IPS DF 6.9 (cell line): ENCODE results near the gene ISG15.
"Not testable (repeated sequence)": the region's sequence is repeated elsewhere in the genome, so short reads cannot be mapped to it uniquely, and the experiment has no call there.

ENCODE experiments used
- DNase-seq: peaks from one replicate; pipeline ENCODE4 v3.0.0-alpha.2; 2013; ENCODE audit warnings: low read depth, low spot score
- H3K27ac ChIP-seq: one replicate; pipeline ENCODE4 v1.5.1; 2013; ENCODE audit warnings: low read length, control low read depth
- H3K27me3 ChIP-seq: 2 replicates; pipeline ENCODE4 v1.6.1; 2013; ENCODE audit warnings: mild to moderate bottlenecking, low read length; ENCODE audit not compliant: control insufficient read depth, insufficient read depth
- H3K36me3 ChIP-seq: 2 replicates; pipeline ENCODE4 v1.6.1; 2013; ENCODE audit warnings: low read length; ENCODE audit not compliant: control insufficient read depth, insufficient read depth
- H3K4me1 ChIP-seq: 2 replicates; pipeline ENCODE4 v1.6.1; 2013; ENCODE audit warnings: low read length; ENCODE audit not compliant: control insufficient read depth, insufficient read depth
- H3K4me3 ChIP-seq: 2 replicates; pipeline ENCODE4 v1.5.1; 2013; ENCODE audit warnings: mild to moderate bottlenecking, low read length
- H3K9me3 ChIP-seq: 2 replicates; pipeline ENCODE4 v1.6.1; 2013; ENCODE audit warnings: low read length, inconsistent platforms; ENCODE audit not compliant: control insufficient read depth, insufficient read depth
- WGBS: extraction: QIAGEN DNeasy Blood & Tissue Kit; methylation state at CpG from one replicate; pipeline ENCODE4 v1.1.7; 2013; ENCODE audit warnings: mixed read lengths, missing lambda C conversion rate; ENCODE audit not compliant: insufficient read length, insufficient coverage; 5-methylcytosine and 5-hydroxymethylcytosine counted together

The ISG15 gene

GRCh38 chr1:982765-983436 is 30.4 kb upstream of the ISG15 start:
- no peak overlapping the region for H3K4me3 ChIP-seq
- no CpG with 5 or more reads among the region's 43 CpGs for WGBS
- H3K36me3 ChIP-seq, result no peaks in the 10 kb centered on the region
- no peaks in the 10 kb centered on the region for H3K4me1 ChIP-seq
- no peaks in the 10 kb centered on the region for H3K27me3 ChIP-seq
- H3K9me3 ChIP-seq, result no peaks in the 10 kb centered on the region
- H3K27ac ChIP-seq, result no peak overlapping the region
- DNase-seq, result no peak

GRCh38 chr1:983798-984475 is 29.4 kb upstream of the ISG15 start:
- Histone ChIP-seq H3K36me3 (no peaks in the 10 kb centered on the region), H3K9me3 (no peaks in the 10 kb centered on the region), H3K27me3 (no peaks in the 10 kb centered on the region; the same call in 1 of the 2 replicates), H3K4me1 (no peaks in the 10 kb centered on the region), H3K4me3 (no peak overlapping the region), H3K27ac (no peak overlapping the region)
- WGBS, result no CpG with 5 or more reads among the region's 29 CpGs
- DNase-seq, result no peak

- H3K36me3 ChIP-seq, result no peaks in the 10 kb centered on the region
- no peaks in the 10 kb centered on the region; the same call in 1 of the 2 replicates for H3K27me3 ChIP-seq
- no peaks in the 10 kb centered on the region for H3K9me3 ChIP-seq
- no CpG with 5 or more reads among the region's 12 CpGs for WGBS
- H3K4me1 ChIP-seq, result no peaks in the 10 kb centered on the region
- no peak for DNase-seq
- H3K4me3 ChIP-seq, result no peak overlapping the region
- no peak overlapping the region for H3K27ac ChIP-seq
Measured at GRCh38 chr1:984476-984814, 28.9 kb upstream of the ISG15 start.

- H3K4me1 ChIP-seq, result no peaks in the 10 kb centered on the region
- no peaks in the 10 kb centered on the region for H3K36me3 ChIP-seq
- peaks cover 2% of the 10 kb centered on the region for H3K27me3 ChIP-seq
- no CpG with 5 or more reads among the region's 13 CpGs for WGBS
- no peaks in the 10 kb centered on the region for H3K9me3 ChIP-seq
- no peak overlapping the region for H3K4me3 ChIP-seq
- H3K27ac ChIP-seq, result no peak overlapping the region
- no peak for DNase-seq
Measured at GRCh38 chr1:985126-985525, 28.2 kb upstream of the ISG15 start.

GRCh38 chr1:988061-988460 is 25.2 kb upstream of the ISG15 start:
- H3K27ac ChIP-seq, H3K4me1 ChIP-seq, H3K36me3 ChIP-seq, H3K27me3 ChIP-seq, DNase-seq, H3K9me3 ChIP-seq, H3K4me3 ChIP-seq: not testable (repeated sequence)
- WGBS, result no CpG with 5 or more reads among the region's 5 CpGs

- not testable (repeated sequence) for DNase-seq, H3K36me3 ChIP-seq, H3K27ac ChIP-seq, H3K4me1 ChIP-seq, H3K9me3 ChIP-seq, H3K4me3 ChIP-seq, H3K27me3 ChIP-seq
- no CpG with 5 or more reads among the region's 6 CpGs for WGBS
Measured at GRCh38 chr1:991275-991674, 22.0 kb upstream of the ISG15 start.

- Histone ChIP-seq H3K36me3 (no peaks in the 10 kb centered on the region), H3K9me3 (no peaks in the 10 kb centered on the region), H3K27me3 (peaks cover 2% of the 10 kb centered on the region), H3K27ac (no peak overlapping the region), H3K4me1 (no peaks in the 10 kb centered on the region), H3K4me3 (no peak overlapping the region)
- DNase-seq, result no peak
- WGBS, result no CpG with 5 or more reads among the region's 10 CpGs
Measured at GRCh38 chr1:991895-992294, 21.4 kb upstream of the ISG15 start.

GRCh38 chr1:992362-992761 is 20.9 kb upstream of the ISG15 start:
- Histone ChIP-seq H3K27me3 (peaks cover 7% of the 10 kb centered on the region), H3K27ac (no peak overlapping the region), H3K4me1 (no peaks in the 10 kb centered on the region), H3K4me3 (no peak overlapping the region), H3K36me3 (no peaks in the 10 kb centered on the region), H3K9me3 (no peaks in the 10 kb centered on the region)
- no peak for DNase-seq
- WGBS, result no CpG with 5 or more reads among the region's 7 CpGs

- peaks cover 18% of the 10 kb centered on the region for H3K27me3 ChIP-seq
Measured at GRCh38 chr1:993379-993995, 19.8 kb upstream of the ISG15 start.

GRCh38 chr1:994546-994945 is 18.8 kb upstream of the ISG15 start:
- not testable (repeated sequence) for H3K9me3 ChIP-seq, DNase-seq, H3K36me3 ChIP-seq, H3K4me1 ChIP-seq, H3K4me3 ChIP-seq, H3K27ac ChIP-seq
- H3K27me3 ChIP-seq, result peaks cover 24% of the 10 kb centered on the region
- no CpG with 5 or more reads among the region's 6 CpGs for WGBS

More at GRCh38 chr1:993379-993995, 19.8 kb upstream of the ISG15 start:
- no peak overlapping the region for H3K27ac ChIP-seq
- no peak for DNase-seq
- WGBS, result no CpG with 5 or more reads among the region's 15 CpGs
- H3K4me3 ChIP-seq, result no peak overlapping the region
- H3K4me1 ChIP-seq, result 0 out of 2 replicates have a peak, but pooled peaks cover 3% of the 10 kb centered on the region
- H3K9me3 ChIP-seq, result no peaks in the 10 kb centered on the region
- H3K36me3 ChIP-seq, result no peaks in the 10 kb centered on the region; the same call in 1 of the 2 replicates
